SH-SY5Y (cell line): ENCODE results near the gene C19orf53.

ENCODE experiments used
- GATA2 ChIP-seq: IDR thresholded peaks from 2 replicates; pipeline ENCODE4 v1.6.1; 2011; ENCODE audit warnings: mild to moderate bottlenecking, low read depth, low read length
- GATA3 ChIP-seq: IDR thresholded peaks from 2 replicates; pipeline ENCODE4 v1.6.1; 2011; ENCODE audit warnings: low read depth, mild to moderate bottlenecking, low read length, moderate library complexity

DNA sequence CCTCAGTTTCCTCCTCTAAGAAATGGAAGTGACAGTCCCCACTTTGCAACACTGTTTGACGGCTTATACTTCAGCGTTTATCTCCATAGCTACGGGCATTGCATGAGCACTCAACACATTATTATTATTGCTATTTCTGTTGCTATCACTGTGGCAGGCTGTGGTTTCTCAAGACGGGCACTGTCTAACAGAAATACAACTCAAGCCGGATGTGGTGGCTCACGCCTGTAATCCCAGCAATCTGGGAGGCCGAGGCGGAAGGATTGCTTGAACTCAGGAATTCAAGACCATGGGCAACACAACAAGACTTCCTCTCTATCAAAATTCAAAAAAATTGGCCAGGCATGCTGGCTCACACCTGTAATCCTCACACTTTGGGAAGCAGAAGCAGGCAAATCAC lies 16.1 kb downstream of the C19orf53 start:
- no peak for TF ChIP-seq GATA2
- no peak for TF ChIP-seq GATA3
